HG03442 (cell line): ENCODE measurements around the gene CCP110.

Source experiments
- ATAC-seq: cut with Tn5 transposase; IDR thresholded peaks from one replicate; pipeline ENCODE4 v1.9.1; 2021; ENCODE audit warnings: mild to moderate bottlenecking, moderate library complexity; ENCODE audit not compliant: unreplicated experiment

Gene CCP110

GRCh38 chr16:19523559-19524355 lies at the start of gene CCP110:
CCP110 (plus strand) TSS chr16:19523942; CDS start chr16:19527882, 3,940 bp downstream.
- peak; percentile 59 for ATAC-seq

- no peak for ATAC-seq
These were observed 49.1 kb upstream of the CCP110 start for GRCh38 chr16:19474617-19475016.

GRCh38 chr16:19478505-19478904 lies 45.2 kb upstream of the CCP110 start:
- ATAC-seq = no peak

- no peak for ATAC-seq
These were observed 44.4 kb upstream of the CCP110 start for GRCh38 chr16:19479302-19479721.

- ATAC-seq = no peak
These were observed 42.4 kb upstream of the CCP110 start for GRCh38 chr16:19481296-19481695.

GRCh38 chr16:19481769-19482168 lies 42.0 kb upstream of the CCP110 start:
- ATAC-seq = no peak

- no peak for ATAC-seq
These were observed 41.5 kb upstream of the CCP110 start for GRCh38 chr16:19482291-19482690.

- no peak for ATAC-seq
These were observed 39.6 kb upstream of the CCP110 start for GRCh38 chr16:19484096-19484495.

- ATAC-seq = no peak
These were observed 38.1 kb upstream of the CCP110 start for GRCh38 chr16:19485611-19486010.

GRCh38 chr16:19486051-19486450 lies 37.7 kb upstream of the CCP110 start:
- no peak for ATAC-seq

- ATAC-seq = no peak
These were observed 36.9 kb upstream of the CCP110 start for GRCh38 chr16:19486750-19487325.

- ATAC-seq = no peak
These were observed 35.5 kb upstream of the CCP110 start for GRCh38 chr16:19488213-19488640.

GRCh38 chr16:19490619-19491018 lies 33.1 kb upstream of the CCP110 start:
- ATAC-seq = no peak

GRCh38 chr16:19497176-19497575 lies 26.6 kb upstream of the CCP110 start:
- no peak for ATAC-seq

- ATAC-seq = no peak
These were observed 24.7 kb upstream of the CCP110 start for GRCh38 chr16:19499006-19499405.

GRCh38 chr16:19499481-19499880 lies 24.3 kb upstream of the CCP110 start:
- ATAC-seq = no peak

- ATAC-seq = no peak
These were observed 21.2 kb upstream of the CCP110 start for GRCh38 chr16:19502395-19503131.

- ATAC-seq = no peak
These were observed 20.2 kb upstream of the CCP110 start for GRCh38 chr16:19503461-19504075.

GRCh38 chr16:19505600-19506303 lies 18.0 kb upstream of the CCP110 start:
- ATAC-seq = no peak

GRCh38 chr16:19506965-19507364 lies 16.8 kb upstream of the CCP110 start:
- no peak for ATAC-seq

- no peak for ATAC-seq
These were observed 15.9 kb upstream of the CCP110 start for GRCh38 chr16:19507867-19508266.
